Heart right ventricle (tissue), 16 donors: ENCODE data around the gene RAP1GAP2. TPM values are rescaled to one million over a fixed set of nuclear protein-coding genes. Genes with fewer than 3 reads are reported as not detected.

Experiments
- ATAC-seq, 8 donors: fragments of 200-7000 bp; cut with Tn5 transposase; one replicate each; pipeline ENCODE4 v1.9.1; 2020; ENCODE audit warnings: mild to moderate bottlenecking in 8 of 8, moderate library complexity in 8 of 8, moderate number of reproducible peaks in 1 of 8
- DNase-seq, 2 donors: peaks; one replicate each; pipeline ENCODE4 v3.0.0-alpha.2; 2020
- H3K27ac ChIP-seq, 10 donors: fragments of 200-600 bp; sonication (generic) in 2 of 10; one replicate each; pipeline versions ENCODE4 v1.5.0 to v1.8.0; 2020 to 2022; ENCODE audit warnings: mild to moderate bottlenecking in 3 of 10
- H3K27me3 ChIP-seq, 7 donors: fragments of 200-600 bp; one replicate each; pipeline ENCODE4 v1.8.0; 2021 to 2022; ENCODE audit warnings: mild to moderate bottlenecking in 2 of 7
- H3K36me3 ChIP-seq, 9 donors: fragments of 200-600 bp; sonication (generic) in 1 of 9; one replicate each; pipeline versions ENCODE4 v1.5.0 to v1.8.0; 2020 to 2022; ENCODE audit warnings: mild to moderate bottlenecking in 2 of 9
- H3K4me1 ChIP-seq, 9 donors: fragments of 200-600 bp; sonication (generic) in 1 of 9; one replicate each; pipeline versions ENCODE4 v1.5.0 to v1.8.0; 2020 to 2022; ENCODE audit warnings: mild to moderate bottlenecking in 4 of 9
- H3K4me3 ChIP-seq, 10 donors: fragments of 200-600 bp; sonication (generic) in 2 of 10; one replicate each; pipeline versions ENCODE4 v1.5.0 to v1.8.0; 2020 to 2022; ENCODE audit warnings: mild to moderate bottlenecking in 7 of 10, moderate library complexity in 2 of 10
- H3K9me3 ChIP-seq, 11 donors: fragments of 200-600 bp in 10 of 11; sonication (generic) in 2 of 11; one replicate each; pipeline versions ENCODE4 v1.5.0 to v1.8.0; 2013 to 2022; ENCODE audit warnings: mild to moderate bottlenecking in 2 of 11, control low read depth in 1 of 11, moderate library complexity in 1 of 11
- CTCF ChIP-seq, 9 donors: fragments of 200-600 bp; sonication (generic) in 2 of 9; IDR thresholded peaks; one replicate each; pipeline versions ENCODE4 v1.5.0 to v1.8.0; 2021 to 2022; ENCODE audit warnings: antibody characterized with exemption in 9 of 9, mild to moderate bottlenecking in 5 of 9, moderate library complexity in 1 of 9
- WGBS, 2 donors: extraction: QIAGEN DNeasy Blood & Tissue Kit; methylation state at CpG; one replicate each; pipeline ENCODE4 v1.1.7; 2013; ENCODE audit warnings: inconsistent platforms in 1 of 2; 5-methylcytosine and 5-hydroxymethylcytosine counted together
- intact Hi-C, 10 donors: fragments of 100-400 bp; cut with DNase I; formaldehyde crosslinking; loops; one replicate each; pipeline versions ENCODE4 v1.11.1 to v1.14.2; 2022
- polyA plus RNA-seq, 2 donors: library from polyadenylated mRNA; stranded (reverse); fragments of 200-250 nt; gene quantifications; one replicate each; pipeline ENCODE4 v1.2.3, GENCODE V29; 2013
- total RNA-seq, 10 donors: library from RNA; stranded (reverse); fragmentation: NEBNext Ultra II Directional in 3 of 10; extraction: Animal tissue kit (Norgen Biotek cat#: 25700) in 3 of 10; gene quantifications; one replicate each; pipeline versions ENCODE4 v1.2.1 to v1.2.4, GENCODE V29; 2021 to 2023
- donor health status: Arrhythmogenic right ventricular cardiomyopathy.
- donor health status: ischemic (EF 13 %, LVEDD 7.1; RV severe dilation, severe dysfunction).
- donor health status: healthy with polysubstance abuse.
- donor health status: DM: no; HTN: yes; CAD: no.
- donor health status: DM: no; HTN: no; CAD: no.
- donor health status: ischemic (EF 25% LVEDD 6.9; RV normal size, moderate dysfunction).
- donor health status: ischemic (EF 25% LVEDD 5.7; RV mildly dilated, moderate dysfunction).
- donor health status: healthy.
- donor health status: DM: yes; HTN: yes; CAD: no.
- donor health status: Ischemic cardiomyopathy.
- donor health status: ischemic (EF 35%, LVEDD 5.7; RV mildly dilated, moderate dysfunction).
- donor health status: nonischemic (EF 11% LVEDD 7.7; RV severe dilation, severe dysfunction).
- donor health status: DM: yes; HTN: yes; CAD: no.
- donor health status: PGD.
- donor health status: ischemic (EF 29% LVEDD 5.4; RV normal size, mild dysfunction).
- donor health status: nonischemic (EF 23%, LVEDD 6.1; RV moderate dilation, normal function).

The RAP1GAP2 gene
- total and polyA plus RNA-seq, 12 donors = 9.5 to 51.3 (median 34.6) TPM

GRCh38 chr17:2962236-2962635 lies 166.0 kb downstream of the RAP1GAP2 start:
- intact Hi-C loops = no loop called here
- no peak for TF ChIP-seq CTCF (IDR thresholded peaks at IDR 0.05)
- H3K36me3 ChIP-seq = peaks cover 0 to 13% (median 0%) of the 10 kb centered on the region in 9 donors
- H3K4me1 ChIP-seq = peaks cover 0 to 22% (median 9%) of the 10 kb centered on the region in 9 donors
- DNase-seq (no peak), ATAC-seq (no peak)
- no peaks in the 10 kb centered on the region for H3K27me3 ChIP-seq
- H3K9me3 ChIP-seq = no peaks in the 10 kb centered on the region
- H3K4me3 ChIP-seq = no peak overlapping the region
- 93 to 97% methylated on average over 7 of the region's 7 CpGs for WGBS, 2 donors
- no peak overlapping the region for H3K27ac ChIP-seq

GRCh38 chr17:2962729-2963128 lies 166.5 kb downstream of the RAP1GAP2 start:
- Histone ChIP-seq H3K9me3 (no peaks in the 10 kb centered on the region), H3K4me3 (no peak overlapping the region), H3K27ac (no peak overlapping the region), H3K27me3 (no peaks in the 10 kb centered on the region), H3K4me1 (peaks cover 0 to 25% (median 8%) of the 10 kb centered on the region in 9 donors), H3K36me3 (peaks cover 0 to 13% (median 0%) of the 10 kb centered on the region in 9 donors)
- no peak for TF ChIP-seq CTCF (IDR thresholded peaks at IDR 0.05)
- WGBS, 2 donors = 92% methylated on average over 14 of the region's 14 CpGs
- DNase-seq (no peak), ATAC-seq (no peak)
- intact Hi-C loops = no loop called here

DNA sequence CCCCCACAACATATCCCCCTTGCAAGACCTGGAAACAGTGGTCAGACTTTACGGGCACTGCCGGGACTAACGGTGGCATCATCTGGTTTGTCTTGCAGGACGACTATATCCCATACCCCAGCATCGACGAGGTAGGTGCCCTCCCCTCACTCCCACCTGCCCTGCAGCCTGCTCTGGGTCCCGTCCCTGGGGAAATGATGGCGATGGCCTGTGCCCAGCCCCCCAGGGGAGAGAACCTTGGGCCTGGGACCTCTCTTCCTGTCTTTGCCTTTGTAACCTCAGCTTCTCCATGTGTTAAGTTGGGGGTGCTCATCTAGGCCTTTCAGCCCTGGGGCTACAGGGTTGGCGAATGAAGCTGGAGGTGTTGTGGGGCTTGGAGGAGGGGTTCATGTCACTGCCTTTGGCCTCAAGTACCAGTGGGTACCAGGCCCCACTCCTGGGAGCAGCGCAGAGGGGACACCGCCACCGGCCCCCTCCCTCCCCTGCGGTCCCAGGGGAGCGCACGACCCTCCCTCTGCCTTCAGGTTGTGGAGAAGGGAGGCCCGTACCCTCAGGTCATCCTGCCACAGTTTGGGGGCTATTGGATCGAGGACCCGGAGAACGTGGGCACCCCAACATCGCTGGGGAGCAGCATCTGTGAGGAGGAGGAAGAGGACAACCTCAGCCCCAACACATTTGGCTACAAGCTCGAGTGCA lies 167.2 kb downstream of the RAP1GAP2 start:
- DNase-seq (no peak), ATAC-seq (no peak)
- no peaks in the 10 kb centered on the region for H3K27me3 ChIP-seq
- H3K9me3 ChIP-seq = no peaks in the 10 kb centered on the region
- TF ChIP-seq CTCF (IDR thresholded peaks at IDR 0.05) = no peak
- WGBS, 2 donors = 89 to 90% methylated on average over 19 to 21 of the region's 21 CpGs
- H3K36me3 ChIP-seq = peaks cover 0 to 13% (median 0%) of the 10 kb centered on the region in 9 donors
- peaks cover 0 to 29% (median 8%) of the 10 kb centered on the region in 9 donors for H3K4me1 ChIP-seq
- intact Hi-C loops = no loop called here
- no peak overlapping the region for H3K27ac ChIP-seq
- no peak overlapping the region for H3K4me3 ChIP-seq

GRCh38 chr17:2964028-2964356 lies 167.8 kb downstream of the RAP1GAP2 start:
- intact Hi-C loops = no loop called here
- Histone ChIP-seq H3K9me3 (no peaks in the 10 kb centered on the region), H3K36me3 (peaks cover 0 to 13% (median 0%) of the 10 kb centered on the region in 9 donors), H3K4me1 (peaks cover 0 to 29% (median 8%) of the 10 kb centered on the region in 9 donors), H3K27me3 (no peaks in the 10 kb centered on the region), H3K27ac (no peak overlapping the region), H3K4me3 (no peak overlapping the region)
- ATAC-seq (no peak), DNase-seq (no peak)
- 83 to 91% methylated on average over 4 to 5 of the region's 6 CpGs for WGBS, 2 donors
- no peak for TF ChIP-seq CTCF (IDR thresholded peaks at IDR 0.05)
